Stimulated activated CD4-positive, alpha-beta T cell treated with anti-CD3 and anti-CD28 coated beads, Interleukin-15, amount 100 ng/mL, for 1 hour (primary cell): ENCODE data around the gene TMEM50B.
A peak's percentile ranks its signal among the peaks of the same experiment; 100 is the strongest.
"Not testable (repeated sequence)": the region's sequence is repeated elsewhere in the genome, so short reads cannot be mapped to it uniquely, and the experiment has no call there.

Source experiments
- DNase-seq, 2 donors: peaks; one replicate each; pipeline ENCODE4 v3.0.0-alpha.2; 2020; ENCODE audit warnings: low read depth in 1 of 2, low spot score in 1 of 2

TMEM50B gene

DNA sequence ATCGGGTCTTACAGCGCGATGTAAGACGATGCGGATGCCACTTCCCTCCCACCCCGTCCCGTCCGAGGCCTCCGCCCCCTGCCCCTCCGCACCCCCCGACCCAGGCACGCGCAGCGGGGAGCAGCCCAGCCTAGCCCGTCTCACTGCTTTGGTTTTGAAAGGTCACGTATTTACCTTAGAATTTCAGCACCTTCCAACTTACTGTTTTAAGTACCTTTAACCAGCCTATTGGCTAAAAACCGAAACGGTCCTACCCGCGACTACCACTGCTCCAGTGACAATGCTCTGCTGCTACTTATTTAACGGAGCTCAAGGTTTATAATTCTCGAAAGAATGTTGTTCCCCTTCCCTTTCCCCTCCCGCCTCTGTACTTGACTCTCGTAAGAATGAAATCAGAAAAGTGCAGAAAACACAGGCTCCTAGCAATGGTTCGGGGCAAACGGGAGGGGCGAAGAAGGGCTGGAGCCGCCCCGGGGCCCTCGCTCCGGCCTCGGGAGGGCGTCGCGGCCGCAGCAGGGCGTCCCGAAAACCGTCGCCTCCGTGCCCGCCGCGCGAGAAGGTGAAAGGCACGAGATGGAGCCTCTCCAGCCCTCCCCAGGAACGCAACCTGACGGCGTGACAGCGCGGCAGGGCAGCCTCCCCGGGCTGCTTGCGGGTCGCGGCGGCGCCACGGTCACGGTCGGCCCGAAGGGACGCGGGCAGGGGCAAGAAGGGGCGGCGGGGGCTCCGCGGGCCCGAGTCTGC lies 667 bp downstream of the TMEM50B start:
- peak in 1 of 2 donors; percentile 10 for DNase-seq

DNA sequence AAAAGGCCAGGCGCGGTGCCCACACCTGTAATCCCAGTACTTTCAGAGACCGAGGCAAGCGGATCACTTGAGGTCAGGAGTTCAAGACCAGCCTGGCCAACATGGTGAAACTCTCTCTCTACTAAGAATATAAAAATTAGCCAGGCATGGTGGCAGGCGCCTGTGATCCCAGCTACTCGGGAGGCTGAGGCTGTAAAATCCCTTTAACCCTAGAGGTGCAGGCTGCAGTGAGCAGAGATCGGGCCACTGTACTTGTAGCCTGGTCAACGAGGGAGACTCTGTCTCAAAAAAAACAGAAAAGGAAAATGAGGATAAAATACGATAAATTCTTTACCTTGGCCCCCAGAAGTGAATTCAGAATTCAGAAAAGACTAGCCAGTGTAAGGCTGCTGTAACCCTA lies 1.6 kb downstream of the TMEM50B start:
- DNase-seq, result no peak

DNA sequence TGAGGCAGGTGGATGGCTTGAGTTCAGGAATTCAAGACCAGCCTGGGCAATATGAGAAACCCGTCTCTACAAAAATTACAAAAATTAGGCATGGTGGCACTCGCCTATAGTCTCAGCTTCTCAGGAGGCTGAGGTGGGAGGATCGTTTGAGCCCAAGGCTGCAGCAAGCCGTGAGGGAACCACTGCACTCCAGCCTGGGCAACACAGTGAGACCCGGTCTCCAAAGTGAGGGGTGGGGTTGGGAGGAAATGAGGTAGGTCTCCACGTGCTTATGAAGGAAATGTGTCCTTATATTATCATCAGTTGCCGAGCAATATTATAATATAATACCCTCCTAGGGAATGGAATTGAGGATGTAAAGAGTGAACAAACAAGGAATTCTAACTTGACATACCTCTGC lies 2.7 kb downstream of the TMEM50B start:
- DNase-seq, result no peak

DNA sequence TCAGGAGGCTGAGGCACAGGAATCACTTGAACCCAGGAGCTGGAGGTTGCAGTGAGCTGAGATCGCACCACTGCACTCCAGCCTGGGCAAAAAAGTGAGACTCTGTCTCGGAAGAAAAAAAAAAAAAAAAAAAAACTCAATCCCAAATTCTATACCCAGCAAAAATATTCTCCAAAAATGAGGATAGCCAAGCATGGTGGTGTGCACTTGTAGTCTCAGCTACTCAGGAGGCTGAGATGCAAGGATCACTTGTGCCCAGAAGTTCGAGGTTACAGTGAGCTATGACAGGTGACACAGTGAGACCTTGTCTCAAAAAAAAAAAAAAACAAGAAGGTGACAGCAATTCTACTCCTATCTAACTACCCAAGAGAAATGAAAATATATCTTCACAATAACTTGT lies 6.4 kb downstream of the TMEM50B start:
- no peak for DNase-seq

DNA sequence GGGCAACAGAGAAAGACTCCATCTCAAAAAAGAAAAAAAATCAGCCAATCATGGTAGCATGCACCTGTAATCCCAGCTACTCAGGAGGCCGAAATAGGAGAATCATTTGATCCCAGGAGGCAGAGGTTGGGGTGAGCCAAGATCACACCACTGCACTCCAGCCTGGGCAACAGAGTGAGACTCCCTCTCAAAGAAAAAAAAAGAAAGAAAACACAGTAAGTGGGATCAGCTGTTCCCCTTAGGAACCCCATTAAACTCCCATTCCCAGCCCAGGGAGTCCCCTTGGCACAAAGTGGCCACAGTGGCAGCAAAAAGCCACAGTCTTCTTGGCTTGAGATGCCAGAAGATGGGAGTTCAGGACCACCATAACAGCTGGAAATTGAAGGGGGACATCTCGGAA lies 9.1 kb downstream of the TMEM50B start:
- no peak for DNase-seq

DNA sequence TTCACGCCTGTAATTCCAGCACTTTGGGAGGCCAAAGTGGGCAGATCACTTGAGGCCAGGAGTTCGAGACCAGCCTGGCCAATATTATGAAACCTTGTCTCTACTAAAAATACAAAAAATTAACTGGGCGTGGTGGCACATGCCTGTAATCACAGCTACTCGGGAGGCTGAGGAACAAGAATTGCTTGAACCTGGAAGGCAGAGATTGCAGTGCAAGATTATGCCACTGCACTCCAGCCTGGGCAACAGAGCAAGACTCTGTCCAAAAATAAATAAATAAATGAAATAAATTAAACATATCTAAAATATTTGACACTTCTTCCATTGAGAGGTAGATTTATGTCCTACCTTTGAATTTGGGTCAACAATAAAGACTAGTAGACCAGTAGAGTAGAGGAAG lies 10.6 kb downstream of the TMEM50B start:
- DNase-seq, result not testable (repeated sequence)

DNA sequence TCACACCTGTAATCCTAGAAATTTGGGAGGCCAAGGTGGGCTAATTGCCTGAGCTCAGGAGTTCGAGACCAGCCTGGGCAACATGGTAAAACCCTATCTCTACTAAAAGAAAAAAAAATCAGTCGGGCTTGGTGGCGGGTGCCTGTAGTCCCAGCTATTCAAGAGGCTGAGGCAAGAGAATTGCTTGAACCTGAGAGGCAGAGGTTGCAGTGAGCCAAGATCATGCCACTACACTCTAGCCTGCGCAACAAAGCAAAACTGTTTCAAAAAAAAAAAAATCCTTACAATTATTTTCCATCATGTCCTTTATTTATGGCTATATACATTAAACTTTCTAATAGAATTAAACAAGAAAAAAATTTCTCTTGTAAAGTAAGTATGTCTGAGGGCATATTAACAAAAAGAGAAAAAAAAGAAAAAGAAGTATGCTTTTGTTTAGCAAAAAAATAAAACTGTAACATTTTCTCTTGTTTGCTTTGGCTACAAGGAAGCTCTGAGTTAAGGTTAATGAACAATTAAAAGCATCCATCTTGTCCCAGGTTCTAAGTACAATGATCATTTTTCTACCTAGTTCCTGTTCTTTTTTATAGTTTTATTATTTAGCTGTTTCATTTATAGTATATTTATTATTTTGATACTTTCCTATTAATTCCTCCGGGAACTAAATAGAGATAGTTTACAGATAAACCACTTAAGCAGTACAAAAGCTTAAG lies 18.1 kb downstream of the TMEM50B start:
- DNase-seq, result no peak

DNA sequence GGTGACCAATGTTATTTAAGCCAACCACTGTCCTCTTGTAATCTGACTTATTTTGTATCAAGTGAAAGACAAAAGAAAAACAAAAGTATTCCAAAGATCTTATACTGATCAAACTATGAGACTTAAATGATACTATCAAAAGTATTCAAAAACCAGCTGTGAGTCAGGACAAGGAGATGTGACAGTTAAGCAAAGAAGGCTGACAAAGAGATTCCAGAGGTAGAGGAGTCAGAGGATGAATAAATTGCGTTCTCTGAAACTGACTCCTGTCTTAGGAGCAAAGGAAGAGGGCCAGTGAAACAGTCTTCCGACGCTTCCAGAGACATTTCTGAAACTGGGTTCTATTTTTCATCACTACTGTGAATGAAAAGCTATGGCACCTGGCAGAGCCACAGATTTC lies 20.9 kb downstream of the TMEM50B start:
- DNase-seq, result no peak

DNA sequence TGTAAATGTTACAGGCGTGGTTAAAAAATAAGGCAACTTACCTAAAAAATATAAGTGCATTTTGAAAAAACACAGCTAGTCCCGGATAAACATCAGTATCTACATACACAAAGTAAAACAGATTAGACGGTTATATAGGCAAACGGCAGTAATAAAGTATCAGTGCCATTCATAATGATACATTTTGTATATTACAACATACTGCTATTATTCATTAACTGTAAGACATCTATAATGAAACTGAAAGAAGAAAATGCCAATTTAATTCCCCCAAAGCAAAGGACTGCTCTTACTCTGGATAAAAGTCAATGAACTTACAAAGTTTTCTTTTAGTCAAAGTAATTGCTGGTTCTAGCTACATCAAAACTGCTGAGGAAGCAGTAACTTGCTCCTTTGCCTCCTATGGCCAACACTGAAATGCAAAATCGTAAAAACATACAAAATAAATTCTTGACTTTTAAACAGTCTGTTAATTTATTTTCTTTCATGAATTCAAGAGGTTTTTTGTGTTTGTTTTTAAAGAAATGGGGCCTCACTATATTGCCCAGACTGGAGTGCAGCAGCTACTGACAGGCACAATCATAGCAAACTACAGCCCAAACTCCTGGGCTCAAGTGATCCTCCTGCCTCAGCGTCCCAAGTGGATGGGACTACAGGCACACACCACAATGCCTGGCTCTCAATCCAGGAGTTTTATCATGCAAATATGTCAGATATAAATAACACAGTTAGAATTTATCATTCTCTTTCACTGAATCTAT lies 23.9 kb downstream of the TMEM50B start:
- DNase-seq, result no peak

DNA sequence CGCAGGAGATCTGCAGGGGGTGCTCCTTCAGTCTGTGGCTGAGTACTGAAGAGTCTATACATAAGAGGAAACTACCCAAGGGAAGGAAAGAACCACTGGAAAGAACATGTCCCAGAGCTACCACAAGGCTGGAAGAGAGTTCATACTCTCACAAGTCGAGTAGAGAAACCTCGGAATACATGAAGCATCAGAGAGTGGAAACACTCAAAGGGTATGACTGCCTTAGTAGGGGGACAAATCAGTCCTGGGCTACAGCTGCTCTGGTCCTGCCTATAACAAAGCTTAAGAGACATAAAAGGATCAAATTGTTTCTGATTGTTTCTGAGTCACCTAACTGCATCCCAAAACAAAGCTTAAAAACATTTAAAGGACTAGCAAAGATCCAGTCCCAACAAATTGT lies 27.4 kb downstream of the TMEM50B start:
- no peak for DNase-seq

DNA sequence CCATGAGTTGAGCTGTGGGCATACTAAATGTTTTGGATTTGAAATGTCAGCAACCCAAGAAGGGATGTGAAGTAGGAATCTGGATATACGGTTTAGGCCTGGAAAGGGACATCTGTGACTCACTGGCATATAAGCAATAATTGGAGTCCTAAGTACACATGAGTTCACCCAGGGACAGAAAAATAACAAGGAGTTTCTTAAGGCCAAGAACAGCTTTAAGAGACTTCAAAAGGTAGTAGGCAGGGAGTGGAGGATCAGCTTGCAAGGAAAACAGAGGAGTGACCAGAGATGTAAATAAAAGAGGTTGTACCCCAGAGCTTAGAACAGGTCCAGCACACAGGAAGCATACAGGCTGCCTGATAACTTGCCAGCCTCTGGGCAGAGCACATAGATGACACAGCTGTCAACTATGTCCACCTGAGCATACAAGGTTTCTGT lies 28.1 kb downstream of the TMEM50B start:
- DNase-seq, result no peak

DNA sequence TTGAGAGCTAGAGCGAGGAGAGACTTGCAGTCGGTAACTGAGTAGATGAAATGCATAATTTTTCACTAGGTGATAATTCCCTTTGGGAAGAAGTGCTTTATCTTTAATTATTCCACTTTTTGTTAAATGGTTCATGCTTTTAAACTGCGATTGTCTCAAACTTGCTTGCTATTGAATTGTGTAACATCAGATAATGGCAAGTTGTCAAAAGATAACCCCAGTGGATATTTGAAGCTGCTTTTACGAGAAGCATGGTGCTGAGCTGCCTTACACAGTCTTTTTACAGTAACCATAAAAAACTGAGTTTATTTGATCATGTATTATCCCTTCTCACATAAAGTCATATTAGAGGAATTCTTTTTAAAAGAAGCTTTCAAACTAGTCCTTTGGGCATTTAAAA lies 30.2 kb downstream of the TMEM50B start:
- DNase-seq, result no peak

DNA sequence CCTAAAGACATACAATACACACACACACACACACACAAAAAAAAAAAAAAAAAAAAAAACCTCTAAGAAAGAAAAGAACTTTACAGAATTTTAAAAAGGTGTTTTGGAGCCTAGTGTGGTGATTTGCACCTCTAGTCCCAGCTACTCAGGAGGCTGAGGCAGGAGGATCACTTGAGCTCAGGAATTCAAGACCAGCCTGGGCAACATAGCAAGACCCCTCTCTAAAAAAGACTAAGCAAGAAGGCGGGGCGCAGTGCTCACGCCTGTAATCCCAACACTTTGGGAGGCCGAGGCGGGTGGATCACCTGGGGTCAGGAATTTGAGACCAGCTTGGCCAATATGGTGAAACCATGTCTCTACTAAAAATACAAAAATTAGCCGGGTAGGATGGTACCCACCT lies 33.2 kb downstream of the TMEM50B start:
- not testable (repeated sequence) for DNase-seq

DNA sequence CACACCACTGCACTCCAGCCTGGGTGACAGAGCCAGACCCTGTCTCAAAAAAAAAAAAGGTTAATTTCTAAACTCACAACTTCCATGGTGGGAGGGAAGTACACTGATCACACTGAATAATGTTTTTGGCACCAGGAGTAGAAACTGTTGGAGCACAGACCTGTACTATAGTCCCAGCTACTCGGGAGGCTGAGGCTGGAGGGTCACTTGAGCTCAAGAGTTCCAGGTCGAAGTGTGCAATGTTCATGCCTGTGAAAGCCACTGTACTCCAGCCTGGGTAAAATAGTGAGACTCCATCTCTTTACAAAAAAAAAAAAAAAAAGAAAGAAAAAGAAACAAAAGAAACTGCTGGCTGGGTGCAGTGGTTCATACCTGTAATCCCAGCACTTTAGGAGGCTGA lies 35.3 kb downstream of the TMEM50B start:
- DNase-seq, result no peak

DNA sequence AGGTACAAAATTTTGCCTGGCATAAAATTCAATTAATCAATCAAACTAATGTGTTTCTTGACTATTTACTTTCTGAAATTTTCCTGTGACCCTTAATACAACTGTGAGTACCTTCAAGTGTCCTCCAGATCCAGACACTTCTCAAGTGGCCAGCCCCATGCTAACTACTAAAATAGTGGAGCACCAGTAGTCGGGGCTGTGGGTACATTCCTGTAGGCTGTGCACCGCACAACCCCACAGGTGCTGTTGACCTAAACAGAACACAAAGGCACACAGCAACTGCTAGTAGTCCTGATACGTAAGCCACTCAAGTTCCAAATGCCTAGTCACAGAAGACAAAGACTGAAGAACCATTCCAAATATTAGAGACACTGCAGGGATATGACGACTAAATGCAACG lies 36.6 kb downstream of the TMEM50B start:
- no peak for DNase-seq

DNA sequence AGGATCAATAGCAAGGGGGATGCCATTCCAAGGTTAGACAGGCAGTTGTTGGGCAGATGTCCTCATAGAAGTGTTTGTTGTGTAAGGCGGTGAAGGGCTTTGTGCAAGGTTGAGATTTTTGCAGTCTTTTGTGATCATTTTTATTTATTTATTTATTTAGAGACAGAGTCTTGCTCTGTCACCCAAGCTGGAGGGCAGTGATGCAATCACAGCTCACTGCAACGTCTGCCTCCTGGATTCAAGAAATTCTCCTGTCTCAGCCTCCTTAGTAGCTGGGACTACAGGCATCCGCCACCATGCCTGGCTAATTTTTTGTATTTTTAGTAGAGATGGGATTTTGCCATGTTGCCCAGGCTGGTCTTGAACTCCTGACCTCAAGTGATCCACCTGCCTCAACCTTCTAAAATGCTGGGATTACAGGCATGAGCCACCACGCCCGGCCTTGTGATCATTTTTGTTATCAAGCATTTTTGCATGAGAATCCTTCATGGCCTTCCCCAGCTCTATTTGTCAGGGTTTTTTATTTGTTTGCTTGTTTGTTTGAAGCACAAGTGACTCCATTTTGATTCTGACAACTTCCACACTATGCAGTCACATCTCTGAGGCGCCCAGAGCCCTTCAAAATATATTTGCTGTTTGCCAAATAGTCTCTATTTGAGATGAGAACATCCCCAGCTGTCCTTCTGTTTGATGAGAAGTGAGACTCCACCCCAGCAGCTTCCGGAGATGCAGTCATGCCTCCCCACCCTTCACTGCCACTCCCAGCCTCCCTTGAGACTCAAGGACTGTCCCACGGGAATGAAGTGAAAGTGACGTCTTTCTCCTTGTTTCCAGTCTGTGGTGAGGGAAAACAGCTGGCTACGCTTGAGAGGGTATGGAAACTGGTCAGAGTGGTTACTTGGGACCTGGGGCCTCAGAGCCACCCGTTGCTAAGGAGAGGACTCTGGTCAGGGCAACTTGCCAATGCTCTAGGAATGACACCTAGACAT lies 38.0 kb downstream of the TMEM50B start:
- DNase-seq, result no peak

DNA sequence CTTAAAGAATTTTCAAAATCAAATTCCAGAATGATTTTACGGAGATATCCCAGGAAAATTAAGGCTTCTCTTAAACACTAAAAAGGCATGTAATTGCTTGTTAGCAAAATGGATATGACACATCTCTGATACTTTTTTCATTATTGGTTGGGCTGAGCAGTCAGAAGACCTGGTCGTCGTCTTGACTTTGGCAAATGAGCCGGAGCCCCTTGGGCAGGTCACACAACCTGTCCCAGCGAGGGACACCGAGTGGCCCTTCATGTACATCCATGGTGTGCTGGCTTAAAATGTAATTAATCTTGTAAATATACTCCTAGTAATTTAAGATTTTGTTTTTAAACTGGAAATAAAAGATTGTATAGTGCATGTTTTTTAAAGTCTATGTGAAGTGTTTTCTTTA lies 42.6 kb downstream of the TMEM50B start:
- no peak for DNase-seq

DNA sequence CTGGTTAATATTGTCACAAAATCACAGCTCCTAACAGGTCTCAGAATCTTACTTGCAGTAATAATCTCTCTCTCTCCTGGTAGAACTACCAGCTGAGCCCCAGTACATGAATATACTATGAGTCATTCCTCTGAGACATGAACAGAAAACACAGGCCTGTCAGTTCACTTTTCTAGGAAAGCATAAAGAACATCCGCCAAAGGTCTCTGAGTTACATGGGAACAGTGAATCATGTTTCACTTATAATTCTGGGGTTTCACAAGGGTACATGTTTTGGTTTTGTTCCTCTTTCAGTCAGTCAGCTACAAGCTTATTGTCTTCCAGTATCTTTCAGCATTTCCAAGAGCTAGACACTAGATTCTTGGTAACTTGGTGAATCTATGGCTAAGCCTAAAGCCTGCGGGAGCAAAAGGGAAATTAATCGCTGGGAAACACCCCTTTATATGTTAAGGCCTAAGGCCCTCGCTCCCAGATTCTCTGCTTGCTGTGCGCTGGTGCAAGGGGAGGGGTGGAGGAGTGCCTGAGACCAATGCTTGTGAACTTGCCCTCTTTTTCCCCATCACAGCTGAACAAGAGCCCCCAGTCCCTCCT lies 44.9 kb downstream of the TMEM50B start:
- DNase-seq, result no peak

DNA sequence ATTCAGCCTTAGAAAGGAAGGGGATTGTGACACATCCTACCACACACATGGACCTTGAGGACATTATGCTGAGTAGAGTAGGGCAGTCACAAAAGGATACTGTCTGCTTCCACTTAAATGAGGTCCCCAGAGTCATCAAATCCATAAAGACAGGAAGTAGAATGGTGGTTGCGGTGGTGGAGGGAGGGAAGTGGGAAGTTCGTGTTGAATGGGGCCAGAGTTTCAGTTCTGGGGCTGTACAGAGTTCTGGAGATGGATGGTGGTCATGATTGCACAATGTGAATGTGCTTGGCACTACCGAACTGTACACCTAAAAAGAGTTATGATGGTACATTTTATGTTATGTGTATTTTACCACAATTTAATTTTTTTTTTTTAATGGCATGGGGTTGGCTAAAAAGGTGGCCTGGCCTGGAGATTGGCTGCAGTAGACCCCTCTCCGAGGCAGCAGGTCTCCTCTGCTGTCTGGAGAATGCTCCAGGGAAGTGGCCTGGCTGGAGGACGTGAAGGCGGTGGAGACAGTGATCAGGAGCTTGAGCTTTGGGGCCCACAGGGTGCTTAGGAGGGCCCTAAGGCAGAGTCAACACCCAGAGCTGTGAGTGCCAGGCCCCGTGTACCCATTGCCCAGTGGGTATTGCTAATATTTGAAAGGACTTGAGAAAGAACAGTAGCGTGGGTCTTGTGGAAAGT lies 46.2 kb downstream of the TMEM50B start:
- no peak for DNase-seq

DNA sequence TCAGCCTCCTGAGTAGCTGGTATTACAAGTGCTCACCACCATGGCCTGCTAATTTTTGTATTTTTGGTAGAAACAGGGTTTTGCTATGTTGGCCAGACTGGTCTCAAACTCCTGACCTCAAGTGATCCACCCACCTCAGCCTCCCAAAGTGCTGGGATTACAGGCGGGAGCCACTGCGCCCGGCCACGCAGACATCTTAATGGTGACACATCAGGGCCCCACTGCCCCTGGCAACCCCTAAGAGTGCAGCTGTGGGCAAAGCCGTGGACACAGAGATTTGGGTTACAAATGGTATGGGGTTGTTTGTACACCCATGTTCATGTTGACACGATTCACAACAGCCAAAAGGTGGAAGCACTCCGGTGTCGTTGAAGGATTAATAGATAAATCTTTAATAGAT lies 46.8 kb downstream of the TMEM50B start:
- no peak for DNase-seq
